IMR-90 (cell line): ENCODE measurements around the gene SMIM41. TPM values are rescaled to one million over a fixed set of nuclear protein-coding genes. Genes with fewer than 3 reads are reported as not detected.

Experiments used
- ATAC-seq: fragments of 200-7000 bp; cut with Tn5 transposase; 2 replicates; pipeline ENCODE4 v1.9.1; 2020; ENCODE audit warnings: low read depth, mild to moderate bottlenecking, moderate library complexity
- BruUV-seq: library from RNA; stranded (reverse); fragments of 400-500 nt; replicated peaks from 2 replicates; lab custom pipeline; 2021; lab: Mats Ljungman, UMichigan
- CTCF ChIA-PET: fragments of 300-600 bp; formaldehyde crosslinking; extraction: SDS; loops from one replicate; lab custom pipeline; 2021; ENCODE audit warnings: antibody characterized with exemption; lab: Yijun Ruan, JAX
- POLR2A ChIA-PET: fragments of 300-600 bp; sonication (Branson Sonifier 250); formaldehyde crosslinking; loops from one replicate; lab custom pipeline; 2022; ENCODE audit warnings: antibody characterized with exemption; ENCODE audit not compliant: unreplicated experiment; lab: Charles Lee
- DNase-seq: peaks from one replicate; pipeline ENCODE4 v3.0.0; 2013
- H2AFZ ChIP-seq: replicated peaks from 2 replicates; pipeline ENCODE3; 2013; ENCODE audit warnings: low read length, mild to moderate bottlenecking; ENCODE audit not compliant: poor library complexity
- H2AK5ac ChIP-seq: 2 replicates; pipeline ENCODE4 v1.6.1; 2013; ENCODE audit warnings: low read depth, low read length, inconsistent platforms
- H2AK9ac ChIP-seq: replicated peaks from 2 replicates; pipeline ENCODE3; 2013; ENCODE audit warnings: mild to moderate bottlenecking, low read depth, low read length, moderate library complexity; ENCODE audit not compliant: poor library complexity
- H2BK120ac ChIP-seq: 2 replicates; pipeline ENCODE4 v1.6.1; 2013; ENCODE audit warnings: low read depth, low read length, inconsistent platforms
- H2BK15ac ChIP-seq: 3 replicates; pipeline ENCODE4 v1.6.1; 2013; ENCODE audit warnings: low read depth, low read length, inconsistent platforms
- H2BK20ac ChIP-seq: 2 replicates; pipeline ENCODE4 v1.6.1; 2013; ENCODE audit warnings: low read depth, mild to moderate bottlenecking, inconsistent platforms, low read length, moderate library complexity
- H2BK5ac ChIP-seq: 2 replicates; pipeline ENCODE4 v1.6.1; 2013; ENCODE audit warnings: mild to moderate bottlenecking, low read depth, low read length, inconsistent platforms; ENCODE audit not compliant: poor library complexity, severe bottlenecking
- H3K14ac ChIP-seq: replicated peaks from 2 replicates; pipeline ENCODE4 v1.6.1; 2013; ENCODE audit warnings: low read depth, low read length, inconsistent platforms
- H3K18ac ChIP-seq: 2 replicates; pipeline ENCODE4 v1.6.1; 2013; ENCODE audit warnings: low read depth, low read length, control low read depth
- H3K23ac ChIP-seq: 2 replicates; pipeline ENCODE4 v1.6.1; 2013; ENCODE audit warnings: low read depth, low read length, inconsistent platforms
- H3K27ac ChIP-seq: 2 replicates; pipeline ENCODE4 v1.5.1; 2013; ENCODE audit warnings: mild to moderate bottlenecking, control low read depth, low read length; ENCODE audit not compliant: insufficient read depth
- H3K27me3 ChIP-seq: 2 replicates; pipeline ENCODE4 v1.6.1; 2013; ENCODE audit warnings: low read length; ENCODE audit not compliant: control insufficient read depth, insufficient read depth
- H3K36me3 ChIP-seq: 2 replicates; pipeline ENCODE4 v1.6.1; 2013; ENCODE audit warnings: low read length, mixed read lengths; ENCODE audit not compliant: control insufficient read depth, insufficient read depth
- H3K4ac ChIP-seq: 2 replicates; pipeline ENCODE4 v1.6.1; 2013; ENCODE audit warnings: low read depth, low read length, inconsistent platforms
- H3K4me1 ChIP-seq: 2 replicates; pipeline ENCODE4 v1.6.1; 2013; ENCODE audit warnings: low read length, mixed read lengths; ENCODE audit not compliant: control insufficient read depth, insufficient read depth
- H3K4me2 ChIP-seq: 2 replicates; pipeline ENCODE4 v1.6.1; 2013; ENCODE audit warnings: low read depth, mild to moderate bottlenecking, control low read depth, low read length, moderate library complexity
- H3K4me3 ChIP-seq: 2 replicates; pipeline ENCODE4 v1.5.1; 2013; ENCODE audit warnings: low read depth, mild to moderate bottlenecking, control low read depth, low read length, moderate library complexity; ENCODE audit not compliant: insufficient read depth
- H3K56ac ChIP-seq: 2 replicates; pipeline ENCODE4 v1.6.1; 2013; ENCODE audit warnings: low read length, inconsistent platforms; ENCODE audit not compliant: insufficient read depth; ENCODE audit errors: extremely low read depth
- H3K79me1 ChIP-seq, 2 experiments: 2 replicates each; pipeline ENCODE4 v1.6.1; 2013; ENCODE audit warnings: low read length in 2 of 2, inconsistent platforms in 1 of 2, low read depth in 1 of 2
- H3K9ac ChIP-seq: 2 replicates; pipeline ENCODE4 v1.6.1; 2013; ENCODE audit warnings: low read depth, low read length, control low read depth
- H3K9me1 ChIP-seq: 2 replicates; pipeline ENCODE4 v1.6.1; 2013; ENCODE audit warnings: low read length, inconsistent platforms; ENCODE audit not compliant: insufficient read depth
- H3K9me3 ChIP-seq: 2 replicates; pipeline ENCODE4 v1.6.1; 2013; ENCODE audit warnings: low read length; ENCODE audit not compliant: control insufficient read depth, insufficient read depth
- H4K20me1 ChIP-seq: 2 replicates; pipeline ENCODE4 v1.6.1; 2013; ENCODE audit warnings: low read length, inconsistent platforms; ENCODE audit not compliant: insufficient read depth
- H4K5ac ChIP-seq: 2 replicates; pipeline ENCODE4 v1.6.1; 2013; ENCODE audit warnings: mild to moderate bottlenecking, low read depth, low read length, control low read depth
- H4K8ac ChIP-seq, 2 experiments: 2 replicates each; pipeline ENCODE4 v1.6.1; 2013; ENCODE audit warnings: low read depth in 2 of 2, low read length in 2 of 2, control low read depth in 1 of 2, inconsistent platforms in 1 of 2
- H4K91ac ChIP-seq: 2 replicates; pipeline ENCODE4 v1.6.1; 2013; ENCODE audit warnings: low read depth, low read length, inconsistent platforms; ENCODE audit not compliant: insufficient read depth
- BHLHE40 ChIP-seq: fragments of 150-350 bp; IDR thresholded peaks from 2 replicates; pipeline ENCODE4 v1.6.1; 2016; ENCODE audit warnings: mild to moderate bottlenecking, low read depth, low read length
- CEBPB ChIP-seq: IDR thresholded peaks from 2 replicates; pipeline ENCODE4 v1.6.1; 2012; ENCODE audit warnings: low read depth, low read length, improper control_type of control experiment
- CHD1 ChIP-seq: IDR thresholded peaks from 2 replicates; pipeline ENCODE4 v1.6.1; 2012; ENCODE audit warnings: low read depth, low read length, improper control_type of control experiment
- CTCF ChIP-seq: conservative IDR thresholded peaks from 2 replicates; pipeline ENCODE4 v1.5.1; 2012; ENCODE audit warnings: mild to moderate bottlenecking, low read depth, low read length, improper control_type of control experiment
- FOS ChIP-seq: fragments of 150-350 bp; IDR thresholded peaks from 2 replicates; pipeline ENCODE4 v1.6.1; 2016; ENCODE audit warnings: low read depth, low read length
- MAFK ChIP-seq: IDR thresholded peaks from 2 replicates; pipeline ENCODE4 v1.6.1; 2012; ENCODE audit warnings: low read depth, low read length, improper control_type of control experiment
- MAZ ChIP-seq: IDR thresholded peaks from 2 replicates; pipeline ENCODE4 v1.6.1; 2012; ENCODE audit warnings: low read depth, mild to moderate bottlenecking, low read length, improper control_type of control experiment, moderate library complexity, borderline replicate concordance
- MXI1 ChIP-seq: IDR thresholded peaks from 2 replicates; pipeline ENCODE4 v1.6.1; 2012; ENCODE audit warnings: low read depth, mild to moderate bottlenecking, low read length, moderate library complexity, borderline replicate concordance
- NFE2L2 ChIP-seq: fragments of 150-350 bp; IDR thresholded peaks from 2 replicates; pipeline ENCODE4 v1.6.1; 2016; ENCODE audit warnings: low read depth, mild to moderate bottlenecking, low read length
- POLR2A ChIP-seq: IDR thresholded peaks from 2 replicates; pipeline ENCODE4 v1.6.1; 2012; ENCODE audit warnings: mild to moderate bottlenecking, low read depth, low read length
- RAD21 ChIP-seq: IDR thresholded peaks from 2 replicates; pipeline ENCODE4 v1.6.1; 2012; ENCODE audit warnings: low read length, improper control_type of control experiment
- RCOR1 ChIP-seq: IDR thresholded peaks from 2 replicates; pipeline ENCODE4 v1.6.1; 2012; ENCODE audit warnings: mild to moderate bottlenecking, low read length, improper control_type of control experiment; ENCODE audit not compliant: insufficient replicate concordance
- RFX5 ChIP-seq: IDR thresholded peaks from 2 replicates; pipeline ENCODE4 v1.8.0; 2012; ENCODE audit warnings: low read depth, mild to moderate bottlenecking, low read length, moderate library complexity
- SMC3 ChIP-seq: fragments of 150-350 bp; IDR thresholded peaks from 2 replicates; pipeline ENCODE4 v1.6.1; 2016; ENCODE audit warnings: low read depth, mild to moderate bottlenecking, antibody characterized with exemption, low read length, moderate library complexity
- WGBS, 2 experiments: methylation state at CpG; one replicate each; pipeline versions ENCODE4 v1.1.5 to v1.1.7; 2013; ENCODE audit warnings: missing lambda C conversion rate in 2 of 2; ENCODE audit not compliant: insufficient read length in 1 of 2; ENCODE audit errors: extremely low coverage in 2 of 2; 5-methylcytosine and 5-hydroxymethylcytosine counted together
- dilution Hi-C: fragments of 300-500 bp; cut with HindIII; formaldehyde crosslinking; loops from one replicate; pipeline ENCODE4 v1.14.3; 2018; ENCODE audit warnings: low sequenced_read_pairs; ENCODE audit not compliant: unreplicated experiment
- in situ Hi-C: fragments of 300-500 bp; cut with MboI; formaldehyde crosslinking; loops from 3 replicates; pipeline ENCODE4 v1.14.3; 2019; ENCODE audit warnings: low sequenced_read_pairs, inconsistent platforms, mixed read lengths
- intact Hi-C: fragments of 100-400 bp; cut with micrococcal nuclease; formaldehyde crosslinking; loops from 2 replicates; pipeline ENCODE4 v1.10.0; 2022
- polyA plus RNA-seq, 3 experiments: library from polyadenylated mRNA; depleted of rRNA; stranded (reverse); fragments of >200 nt; gene quantifications; 2 replicates each; pipeline ENCODE4 v1.2.3, GENCODE V29; 2012; ENCODE audit warnings: low replicate concordance in 1 of 3
- total RNA-seq: library from RNA; depleted of rRNA; stranded (reverse); fragments of >200 nt; gene quantifications from 2 replicates; pipeline ENCODE4 v1.2.3, GENCODE V29; 2012
- TF ChIP-seq, protein P1 (sequence below): fragments of 150-350 bp; IDR thresholded peaks from 2 replicates; pipeline ENCODE4 v1.6.1; 2017; ENCODE audit warnings: mild to moderate bottlenecking, antibody characterized with exemption, low read length, low read depth

SMIM41 gene
- total and polyA plus RNA-seq, 2 of the 4 experiments (the other 2 are of a cell fraction): not detected

DNA sequence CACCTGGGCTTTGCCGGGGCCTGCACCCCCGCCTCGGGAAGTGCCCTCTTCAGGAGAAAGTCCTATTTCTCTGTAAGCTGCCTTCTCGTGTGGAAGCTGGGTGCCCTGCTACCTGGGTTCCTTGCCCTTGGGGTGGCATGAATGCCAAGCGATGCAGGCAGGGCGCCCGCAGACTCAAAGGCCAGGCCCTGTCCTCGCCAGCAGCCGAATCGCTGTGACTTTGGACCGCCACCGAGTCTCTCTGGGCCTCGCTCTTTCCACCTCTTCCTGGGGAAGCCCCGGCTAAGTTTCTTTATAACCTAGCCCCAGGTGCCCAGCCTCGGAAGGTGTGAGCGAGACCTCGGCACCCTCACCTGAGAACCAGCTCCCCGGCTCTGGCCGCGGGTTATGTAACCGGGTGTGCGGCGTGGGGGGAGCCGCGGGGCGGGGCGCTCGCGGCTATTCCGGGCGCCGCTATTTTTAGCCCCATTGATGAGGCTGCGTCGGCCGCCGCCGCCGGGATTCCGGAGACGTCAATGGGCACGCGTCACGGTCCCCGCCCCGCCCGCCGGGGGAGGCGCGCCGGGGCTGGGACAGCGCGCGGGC lies 42.8 kb upstream of the SMIM41 start:
- BruUV-seq: no TSS peak
- H3K4me1 ChIP-seq: peaks cover 8% of the 10 kb centered on the region
- in situ Hi-C loops (no loop called here), intact Hi-C loops (no loop called here), dilution Hi-C loops (no loop called here)
- peak; percentile 59 for ATAC-seq
- H2BK20ac ChIP-seq: no peak overlapping the region
- H2BK5ac ChIP-seq: no peak overlapping the region
- no peak overlapping the region for H2BK15ac ChIP-seq
- no peak overlapping the region for H3K14ac ChIP-seq
- no peaks in the 10 kb centered on the region for H3K27me3 ChIP-seq
- H3K4ac ChIP-seq: no peak overlapping the region
- H4K5ac ChIP-seq: no peak overlapping the region
- no peak overlapping the region; the same call in 1 of the 2 replicates for H3K27ac ChIP-seq
- H2BK120ac ChIP-seq: no peak overlapping the region
- H2AK9ac ChIP-seq: peak overlapping the region; percentile 85
- POLR2A ChIA-PET: no interaction called here
- no peak overlapping the region for H3K18ac ChIP-seq
- CTCF ChIA-PET: interaction anchor here (1.8 kb wide), 1 partner anchor 11 kb away, joined by 7 read pairs; no protein-coding TSS in a partner anchor
- peak overlapping the region; percentile 73 for H2AFZ ChIP-seq
- peak overlapping the region; percentile 36; the same call in 1 of the 2 replicates for H2AK5ac ChIP-seq
- TF ChIP-seq RCOR1: no peak
- no peak for TF ChIP-seq RFX5
- TF ChIP-seq CTCF: no peak
- TF ChIP-seq POLR2A: peak; percentile 72
- no peak for TF ChIP-seq RAD21
- TF ChIP-seq, protein P1, sequence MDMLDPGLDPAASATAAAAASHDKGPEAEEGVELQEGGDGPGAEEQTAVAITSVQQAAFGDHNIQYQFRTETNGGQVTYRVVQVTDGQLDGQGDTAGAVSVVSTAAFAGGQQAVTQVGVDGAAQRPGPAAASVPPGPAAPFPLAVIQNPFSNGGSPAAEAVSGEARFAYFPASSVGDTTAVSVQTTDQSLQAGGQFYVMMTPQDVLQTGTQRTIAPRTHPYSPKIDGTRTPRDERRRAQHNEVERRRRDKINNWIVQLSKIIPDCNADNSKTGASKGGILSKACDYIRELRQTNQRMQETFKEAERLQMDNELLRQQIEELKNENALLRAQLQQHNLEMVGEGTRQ: no peak
- TF ChIP-seq CEBPB: peak; percentile 68
- TF ChIP-seq MAZ: peak; percentile 94
- TF ChIP-seq BHLHE40: peak; percentile 69
- TF ChIP-seq MXI1: no peak
- no peak for TF ChIP-seq CHD1
- TF ChIP-seq NFE2L2: no peak
- TF ChIP-seq SMC3: no peak
- no peak for TF ChIP-seq MAFK
- TF ChIP-seq FOS: no peak
- peak overlapping the region; percentile 72 for H3K4me3 ChIP-seq
- H3K36me3 ChIP-seq: no peaks in the 10 kb centered on the region
- peaks cover 13 to 51% of the 10 kb centered on the region in 2 experiments; a peak in 3 of 4 replicates for H3K79me1 ChIP-seq
- H4K20me1 ChIP-seq: peaks cover 32% of the 10 kb centered on the region
- H4K91ac ChIP-seq: no peak overlapping the region
- H3K23ac ChIP-seq: no peak overlapping the region
- H3K9me3 ChIP-seq: no peaks in the 10 kb centered on the region
- WGBS, 2 experiments: 18% methylated on average over 35 of the region's 53 CpGs; no CpG with 5 or more reads in 1 of the 2 experiments
- H3K56ac ChIP-seq: no peak overlapping the region
- DNase-seq: peak; percentile 75
- H3K4me2 ChIP-seq: peak overlapping the region; percentile 87
- H4K8ac ChIP-seq: no peak overlapping the region
- peaks cover 27% of the 10 kb centered on the region for H3K9me1 ChIP-seq
- H3K9ac ChIP-seq: no peak overlapping the region
